ENCODE data around the gene BLOC1S6.

BLOC1S6 gene

GRCh38 chr15:45588219-45588875 lies 1.2 kb downstream of the BLOC1S6 start:
- DNase-seq (ENCODE audit: low spot score) = no peak

GRCh38 chr15:45589256-45589655 lies 2.1 kb downstream of the BLOC1S6 start:
- no peak for DNase-seq (ENCODE audit: low spot score)

- no peak for DNase-seq (ENCODE audit: low spot score)
These were observed 7.1 kb downstream of the BLOC1S6 start for GRCh38 chr15:45594319-45594718.

- DNase-seq (ENCODE audit: low spot score) = no peak
These were observed 7.8 kb downstream of the BLOC1S6 start for GRCh38 chr15:45594835-45595530.

- peak; percentile 36 for DNase-seq (ENCODE audit: low spot score)
These were observed 16.7 kb downstream of the BLOC1S6 start for GRCh38 chr15:45603881-45604280.

- no peak for DNase-seq (ENCODE audit: low spot score)
These were observed 17.1 kb downstream of the BLOC1S6 start for GRCh38 chr15:45604326-45604725.

GRCh38 chr15:45606413-45606812 lies 19.2 kb downstream of the BLOC1S6 start:
- no peak for DNase-seq (ENCODE audit: low spot score)

DNA sequence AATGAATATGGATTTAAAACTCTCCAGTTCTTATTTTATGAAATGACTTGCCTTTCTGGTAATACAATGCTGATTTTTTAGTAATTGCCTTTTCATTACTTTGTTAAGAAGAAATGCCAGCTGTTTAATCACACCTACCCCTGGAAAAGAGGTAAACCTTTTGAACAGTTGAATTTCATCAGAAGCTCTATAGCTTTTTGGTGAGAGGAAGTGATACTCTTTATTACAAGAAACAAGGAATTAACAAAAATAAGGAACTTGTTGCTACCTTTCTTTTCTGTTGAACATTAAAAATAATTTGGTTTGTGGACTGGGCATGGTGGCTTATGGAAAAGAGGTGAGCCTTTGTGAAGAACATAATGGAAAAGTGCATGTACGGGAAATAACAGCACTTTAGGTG lies 19.7 kb downstream of the BLOC1S6 start:
- DNase-seq (ENCODE audit: low spot score) = peak; percentile 40

- peak; percentile 42 for DNase-seq (ENCODE audit: low spot score)
These were observed 24.1 kb downstream of the BLOC1S6 start for GRCh38 chr15:45611305-45611704.

GRCh38 chr15:45612790-45613415 lies 25.7 kb downstream of the BLOC1S6 start:
- DNase-seq (ENCODE audit: low spot score) = no peak

DNA sequence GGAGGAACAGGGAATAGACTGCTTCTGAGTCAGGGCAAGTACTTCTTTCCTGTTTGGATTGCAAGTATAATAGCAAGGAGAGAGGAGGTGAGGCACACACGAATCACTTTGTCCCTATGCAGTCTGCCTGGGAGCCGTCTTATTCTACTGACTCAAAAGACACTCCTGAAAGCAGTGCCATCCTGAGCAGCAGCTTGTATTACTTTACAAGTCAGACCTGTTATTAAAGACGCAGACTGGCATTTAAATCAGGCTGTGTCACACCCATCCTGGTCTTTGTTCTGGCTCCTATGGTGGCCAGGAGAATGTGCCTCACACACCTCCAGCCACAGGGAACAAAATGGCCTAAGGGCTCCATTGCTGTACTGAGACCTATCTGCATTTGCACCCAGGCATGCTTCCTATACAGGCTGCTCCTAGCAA lies 29.7 kb downstream of the BLOC1S6 start:
- no peak for DNase-seq (ENCODE audit: low spot score)

- peak; percentile 85 for DNase-seq (ENCODE audit: low spot score)
These were observed 31.6 kb downstream of the BLOC1S6 start for GRCh38 chr15:45618813-45619212.

DNA sequence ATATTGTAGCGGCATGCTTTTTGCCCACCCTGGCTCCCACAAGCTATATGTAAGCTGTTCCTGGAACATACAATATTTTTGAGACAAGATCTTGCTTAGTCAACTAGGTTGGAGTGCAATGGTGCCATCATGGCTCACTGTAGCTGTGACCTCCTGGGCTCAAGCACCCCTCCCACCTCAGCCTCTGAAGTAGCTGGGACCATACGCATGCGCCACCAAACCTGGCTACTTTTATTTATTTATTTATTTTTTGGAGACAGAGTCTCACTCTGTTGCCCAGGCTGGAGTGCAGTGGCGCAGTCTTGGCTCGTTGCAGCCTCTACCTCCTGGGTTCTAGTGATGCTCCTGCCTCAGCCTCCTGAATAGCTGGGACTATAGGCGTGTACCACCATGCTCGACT lies 41.0 kb downstream of the BLOC1S6 start:
- DNase-seq (ENCODE audit: low spot score) = no peak

GRCh38 chr15:45630917-45631691 lies 43.9 kb downstream of the BLOC1S6 start:
- DNase-seq (ENCODE audit: low spot score) = no peak

- DNase-seq (ENCODE audit: low spot score) = no peak
These were observed 44.6 kb downstream of the BLOC1S6 start for GRCh38 chr15:45631776-45632175.

DNA sequence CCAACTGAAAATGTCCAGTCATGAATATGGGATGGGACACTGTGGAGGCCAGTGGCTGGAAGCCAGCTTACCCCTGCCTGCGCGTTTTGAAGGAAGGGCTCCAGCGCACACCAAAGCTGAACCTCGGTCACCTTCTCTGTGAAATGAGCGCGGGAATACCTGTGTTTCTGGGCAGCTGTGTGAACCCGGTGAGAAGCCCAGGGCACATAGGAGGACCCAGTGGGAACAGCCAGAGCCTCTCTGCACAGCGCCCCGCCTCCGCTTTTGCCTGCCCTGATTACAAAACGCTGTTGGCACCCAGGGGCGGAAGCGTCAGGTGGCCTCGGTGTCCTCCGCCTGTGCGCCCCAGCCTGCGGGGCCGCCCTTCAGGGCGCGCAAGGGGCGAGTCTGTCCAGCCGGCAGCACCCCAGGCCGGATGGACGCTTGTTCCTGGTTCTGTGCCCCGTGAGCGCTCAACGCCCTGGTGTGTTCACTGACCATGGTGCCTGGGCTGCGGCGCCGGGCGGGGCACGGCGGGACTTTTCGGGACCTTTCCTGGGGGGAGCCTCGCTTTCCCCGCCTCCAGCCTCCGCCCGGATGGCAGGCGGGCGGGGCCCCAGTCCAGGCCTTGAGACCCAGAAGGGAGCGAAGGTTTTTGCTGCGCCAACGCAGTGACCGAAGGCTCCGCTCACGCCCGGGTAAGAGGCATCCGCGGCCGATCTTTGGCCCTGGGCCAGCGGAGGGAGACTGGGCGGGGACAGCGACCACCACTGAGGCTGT lies 47.4 kb downstream of the BLOC1S6 start, which contains the start of gene SQOR:
SQOR (plus strand) TSS at position 598 of the 759 bp plus-strand sequence. CDS start 23,895 bp downstream, outside the sequence.
- peak; percentile 69 for DNase-seq (ENCODE audit: low spot score)

DNA sequence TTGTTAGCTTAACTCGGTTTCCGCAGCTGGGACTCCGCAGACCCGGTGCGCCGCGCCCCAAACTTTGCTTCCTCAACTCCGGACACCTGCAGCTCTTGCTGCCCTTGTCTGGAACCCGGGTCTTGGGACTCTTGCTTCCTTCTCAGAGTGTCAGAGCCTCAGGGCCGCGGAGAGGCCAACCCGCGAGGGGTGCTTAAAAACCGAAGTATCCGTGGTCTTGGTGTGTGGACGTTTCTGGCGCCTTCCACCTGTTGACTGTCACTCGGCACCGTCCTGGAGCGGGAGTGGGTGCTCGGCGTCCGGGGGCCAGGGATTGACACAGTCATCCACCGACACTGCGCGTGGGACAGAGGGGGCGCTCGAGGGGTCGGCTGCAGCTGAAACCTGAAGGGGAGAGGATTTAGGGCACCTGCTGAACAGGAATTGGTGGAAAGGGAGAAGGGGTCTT lies 48.0 kb downstream of the BLOC1S6 start:
- DNase-seq (ENCODE audit: low spot score) = peak; percentile 70

DNA sequence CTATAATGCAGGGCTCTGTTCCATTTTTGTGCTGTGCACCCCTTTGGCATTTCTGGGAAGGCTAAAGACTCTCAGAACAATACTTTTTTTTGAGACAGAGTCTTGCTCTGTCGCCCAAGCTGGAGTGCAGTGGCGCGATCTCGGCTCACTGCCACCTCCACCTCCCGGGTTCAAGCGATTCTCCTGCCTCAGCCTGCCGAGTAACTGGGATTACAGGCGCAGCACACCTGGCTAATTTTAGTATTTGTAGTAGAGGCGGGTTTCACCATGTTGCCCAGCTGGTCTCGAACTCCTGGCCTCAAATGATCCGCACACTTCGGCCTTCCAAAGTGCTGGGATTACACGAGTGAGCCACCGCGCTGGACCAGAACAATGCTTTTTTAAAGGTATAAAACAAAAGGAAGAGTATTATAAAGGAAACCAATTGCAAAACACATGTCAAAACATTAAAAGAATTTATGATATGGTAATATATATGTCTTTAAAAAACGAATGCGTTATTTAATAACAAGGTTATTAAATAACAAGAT lies 48.6 kb downstream of the BLOC1S6 start:
- DNase-seq (ENCODE audit: low spot score) = no peak

- DNase-seq (ENCODE audit: low spot score) = no peak
These were observed 50.0 kb downstream of the BLOC1S6 start for GRCh38 chr15:45637141-45637540.

GRCh38 chr15:45637552-45638033 lies 50.4 kb downstream of the BLOC1S6 start:
- peak; percentile 58 for DNase-seq (ENCODE audit: low spot score)

DNA sequence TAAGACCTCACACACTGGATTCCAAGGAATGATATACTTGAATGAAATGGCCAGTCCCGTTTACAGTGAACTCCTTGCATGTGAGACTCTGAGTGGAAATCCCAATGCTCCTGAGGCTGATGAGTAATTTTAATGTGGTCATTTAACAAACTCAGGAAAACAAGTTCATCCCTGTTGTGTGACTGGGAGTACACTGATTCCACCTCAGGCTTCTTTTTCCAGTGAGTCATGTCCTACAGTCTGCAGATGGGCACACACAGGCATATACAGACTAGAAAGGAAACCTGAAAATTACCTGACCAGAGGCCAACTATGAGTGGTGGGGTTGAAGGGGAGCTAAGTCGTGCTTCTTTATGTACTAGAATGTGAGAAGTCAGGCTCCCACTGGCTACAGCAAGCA lies 53.4 kb downstream of the BLOC1S6 start:
- no peak for DNase-seq (ENCODE audit: low spot score)

Data from germinal center (tissue), 1 donor.